Measurements from ENCODE around the gene CARMIL1. TPM values are rescaled to one million over a fixed set of nuclear protein-coding genes. Genes with fewer than 3 reads are reported as not detected.
A peak's percentile ranks its signal among the peaks of the same experiment; 100 is the strongest.

The CARMIL1 gene
- total RNA-seq, 1 donor from 2014 or later = 8.4 TPM

DNA sequence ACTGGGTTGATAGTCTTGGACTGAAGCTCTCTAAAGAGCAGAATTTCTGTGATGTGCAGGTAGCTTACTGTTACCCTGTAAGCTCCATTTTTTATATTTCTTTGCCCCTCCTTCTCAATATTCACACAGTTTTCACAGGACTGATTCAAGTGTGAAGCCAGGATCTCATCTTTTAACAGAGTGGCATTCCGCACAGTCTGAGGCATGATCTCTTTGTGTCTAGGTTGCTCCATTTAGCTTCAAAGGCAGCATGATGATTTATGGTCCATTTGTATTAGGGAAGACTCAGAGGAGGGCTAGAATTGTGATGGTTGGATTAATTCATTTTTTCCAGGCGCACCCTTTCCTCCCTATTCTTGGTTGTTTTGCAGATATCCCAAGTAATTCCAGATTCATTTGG is 43.5 kb downstream of the CARMIL1 start:
- intact Hi-C loops (cut with micrococcal nuclease) = no loop called here
- no peak for DNase-seq
- H3K4me3 ChIP-seq = no peak overlapping the region
- H3K4me1 ChIP-seq = peaks cover 13% of the 10 kb centered on the region
- no peaks in the 10 kb centered on the region for H3K36me3 ChIP-seq
- no peak overlapping the region for H3K27ac ChIP-seq (replicated peaks)
- H3K27me3 ChIP-seq (ENCODE audit: low read depth) = no peaks in the 10 kb centered on the region
- TF ChIP-seq CTCF (IDR thresholded peaks at IDR 0.05; ENCODE audit: borderline replicate concordance) = no peak
- H3K9me3 ChIP-seq (replicated peaks) = no peaks in the 10 kb centered on the region

DNA sequence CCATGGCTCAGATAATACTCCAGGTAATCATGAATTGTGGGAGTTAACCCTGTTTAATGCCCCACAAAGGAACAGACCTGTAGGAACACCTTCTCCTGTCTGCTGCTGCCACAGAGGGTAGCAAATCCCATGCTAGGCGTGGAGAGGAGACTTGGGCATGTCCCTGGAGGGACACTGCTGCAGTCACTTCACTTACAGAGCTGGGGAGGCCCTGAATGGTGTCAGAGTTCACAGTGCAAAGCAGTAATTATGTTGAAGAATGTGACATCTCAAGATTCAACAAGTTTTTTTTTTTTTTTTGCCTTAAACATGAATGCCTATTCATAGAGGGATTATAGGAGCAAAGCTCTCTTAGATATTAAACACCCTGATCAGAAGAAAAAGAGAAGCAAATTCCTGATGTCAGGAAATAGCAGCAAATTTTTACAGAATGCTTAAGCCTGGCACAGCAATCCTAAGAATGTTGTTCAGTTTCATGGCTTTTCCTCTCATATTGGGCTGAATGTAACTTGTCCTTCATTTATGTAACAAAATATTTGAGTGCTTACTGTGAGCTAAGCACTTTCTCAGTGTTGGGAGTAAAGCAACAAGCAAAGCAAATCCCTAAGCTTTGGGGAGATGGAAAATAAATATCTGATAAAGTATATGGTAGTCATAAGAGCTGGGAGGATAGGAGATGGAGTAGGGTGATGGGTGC is 45.0 kb downstream of the CARMIL1 start:
- no peak overlapping the region for H3K4me3 ChIP-seq
- intact Hi-C loops (cut with micrococcal nuclease) = no loop called here

DNA sequence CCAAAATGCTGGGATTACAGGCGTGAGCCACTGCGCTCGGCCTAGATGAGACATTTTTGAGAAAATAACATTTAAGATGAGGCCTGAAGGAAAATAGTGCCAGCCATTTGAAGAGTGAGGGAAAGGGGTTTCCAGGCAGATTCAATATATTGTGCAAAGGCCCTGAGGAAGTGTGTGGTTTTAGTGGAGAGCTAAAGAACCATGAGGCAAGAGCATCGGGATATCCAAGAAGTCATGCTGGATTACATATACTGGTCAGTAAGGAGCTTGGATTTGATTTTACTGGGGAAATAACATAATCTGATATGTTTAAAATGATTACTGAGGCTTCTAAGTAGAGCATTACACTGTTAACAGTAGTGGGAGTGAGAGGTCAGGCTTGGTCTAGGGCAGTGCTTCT is 47.0 kb downstream of the CARMIL1 start:
- peaks cover 25% of the 10 kb centered on the region for H3K4me1 ChIP-seq
- H3K36me3 ChIP-seq = no peaks in the 10 kb centered on the region
- no peak for DNase-seq
- H3K27me3 ChIP-seq (ENCODE audit: low read depth) = peaks cover 1% of the 10 kb centered on the region
- no peak for TF ChIP-seq CTCF (IDR thresholded peaks at IDR 0.05; ENCODE audit: borderline replicate concordance)
- intact Hi-C loops (cut with micrococcal nuclease) = no loop called here
- no peak overlapping the region for H3K27ac ChIP-seq (replicated peaks)
- H3K9me3 ChIP-seq (replicated peaks) = no peaks in the 10 kb centered on the region
- H3K4me3 ChIP-seq = no peak overlapping the region

More for the DNA sequence above, 45.0 kb downstream of the CARMIL1 start:
- Histone ChIP-seq H3K36me3 (no peaks in the 10 kb centered on the region), H3K27me3 (ENCODE audit: low read depth) (no peaks in the 10 kb centered on the region), H3K27ac (replicated peaks) (no peak overlapping the region), H3K9me3 (replicated peaks) (no peaks in the 10 kb centered on the region), H3K4me1 (peaks cover 19% of the 10 kb centered on the region)
- DNase-seq = no peak
- TF ChIP-seq CTCF (IDR thresholded peaks at IDR 0.05; ENCODE audit: borderline replicate concordance) = no peak

DNA sequence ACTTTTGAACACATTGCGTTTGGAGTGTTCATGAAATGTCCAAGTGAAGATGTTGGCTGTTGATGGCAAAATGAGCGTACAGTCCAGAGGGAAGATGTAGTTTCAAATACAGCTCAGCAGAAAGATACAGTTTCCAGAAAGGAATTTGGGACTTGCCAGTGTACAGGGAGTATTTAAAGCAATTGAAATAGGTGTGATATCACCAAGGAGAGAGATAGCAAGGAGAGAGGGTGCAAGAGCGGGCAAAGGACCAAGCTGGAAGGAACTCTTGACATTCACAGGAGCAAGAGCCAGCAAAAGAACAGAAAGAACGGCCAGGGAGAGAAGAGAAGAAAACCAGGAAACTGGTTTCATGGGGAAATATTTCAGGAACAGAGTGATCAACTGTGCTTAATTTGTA is 47.8 kb downstream of the CARMIL1 start:
- Histone ChIP-seq H3K36me3 (no peaks in the 10 kb centered on the region), H3K27ac (replicated peaks) (peak overlapping the region; percentile 24), H3K4me3 (peak overlapping the region; percentile 0), H3K4me1 (peaks cover 33% of the 10 kb centered on the region), H3K27me3 (ENCODE audit: low read depth) (peaks cover 4% of the 10 kb centered on the region), H3K9me3 (replicated peaks) (no peaks in the 10 kb centered on the region)
- intact Hi-C loops (cut with micrococcal nuclease) = no loop called here
- TF ChIP-seq CTCF (IDR thresholded peaks at IDR 0.05; ENCODE audit: borderline replicate concordance) = no peak
- no peak for DNase-seq

DNA sequence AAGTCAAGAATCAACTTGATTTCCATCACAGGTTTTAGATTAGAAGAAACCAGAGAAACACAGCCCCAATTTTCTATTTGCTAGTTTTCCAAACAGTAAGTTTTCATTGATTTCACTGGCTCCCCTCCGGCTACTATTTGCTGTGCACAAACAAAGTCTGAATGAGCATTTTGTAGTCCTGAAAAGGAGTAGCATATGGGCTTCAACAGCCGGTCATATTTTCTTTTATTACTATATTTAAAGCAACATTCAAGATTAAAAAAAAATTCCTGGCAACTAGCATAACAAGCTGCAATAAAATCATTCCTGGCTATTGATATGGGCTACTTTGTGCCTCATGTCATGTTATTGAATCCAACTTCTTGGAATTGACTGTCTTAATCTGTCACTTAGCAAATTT is 48.3 kb downstream of the CARMIL1 start:
- Histone ChIP-seq H3K27me3 (ENCODE audit: low read depth) (peaks cover 4% of the 10 kb centered on the region), H3K4me3 (peak overlapping the region; percentile 0), H3K9me3 (replicated peaks) (no peaks in the 10 kb centered on the region), H3K27ac (replicated peaks) (peak overlapping the region; percentile 24), H3K4me1 (peaks cover 37% of the 10 kb centered on the region), H3K36me3 (no peaks in the 10 kb centered on the region)
- TF ChIP-seq CTCF (IDR thresholded peaks at IDR 0.05; ENCODE audit: borderline replicate concordance) = no peak
- DNase-seq = no peak
- intact Hi-C loops (cut with micrococcal nuclease) = no loop called here

All from left ventricle myocardium inferior (tissue), 1 donor.